ENCODE data around the gene ZCCHC8.

GRCh38 chr12:122537021-122537420 is 36.3 kb upstream of the ZCCHC8 start:
- no peak for TF ChIP-seq CTCF (IDR thresholded peaks at IDR 0.05)
- no peak for TF ChIP-seq POLR2AphosphoS5 (IDR thresholded peaks at IDR 0.05)
- TF ChIP-seq EP300 (IDR thresholded peaks at IDR 0.05) = no peak
- TF ChIP-seq POLR2A (IDR thresholded peaks at IDR 0.05) = no peak

Measured in sigmoid colon (tissue), 4 donors.